HG03039 (cell line): ENCODE measurements around the gene HOXB2.

Source experiments
- ATAC-seq: cut with Tn5 transposase; IDR thresholded peaks from one replicate; pipeline ENCODE4 v1.9.1; 2021; ENCODE audit warnings: mild to moderate bottlenecking, moderate library complexity; ENCODE audit not compliant: unreplicated experiment

Gene HOXB2

GRCh38 chr17:48579471-48579759 is 34.5 kb upstream of the HOXB2 start:
- ATAC-seq: no peak

- no peak for ATAC-seq
Observed at GRCh38 chr17:48578616-48579470, 33.9 kb upstream of the HOXB2 start.

GRCh38 chr17:48577946-48578615 is 33.2 kb upstream of the HOXB2 start, which contains the start of gene HOXB4:
Gene HOXB4, minus strand, starts transcription at chr17:48578350. Its CDS starts 31 bp downstream, at chr17:48578319.
- no peak for ATAC-seq

GRCh38 chr17:48577330-48577945 is 32.5 kb upstream of the HOXB2 start:
- no peak for ATAC-seq

- no peak for ATAC-seq
Observed at GRCh38 chr17:48576479-48577309, 31.8 kb upstream of the HOXB2 start.

DNA sequence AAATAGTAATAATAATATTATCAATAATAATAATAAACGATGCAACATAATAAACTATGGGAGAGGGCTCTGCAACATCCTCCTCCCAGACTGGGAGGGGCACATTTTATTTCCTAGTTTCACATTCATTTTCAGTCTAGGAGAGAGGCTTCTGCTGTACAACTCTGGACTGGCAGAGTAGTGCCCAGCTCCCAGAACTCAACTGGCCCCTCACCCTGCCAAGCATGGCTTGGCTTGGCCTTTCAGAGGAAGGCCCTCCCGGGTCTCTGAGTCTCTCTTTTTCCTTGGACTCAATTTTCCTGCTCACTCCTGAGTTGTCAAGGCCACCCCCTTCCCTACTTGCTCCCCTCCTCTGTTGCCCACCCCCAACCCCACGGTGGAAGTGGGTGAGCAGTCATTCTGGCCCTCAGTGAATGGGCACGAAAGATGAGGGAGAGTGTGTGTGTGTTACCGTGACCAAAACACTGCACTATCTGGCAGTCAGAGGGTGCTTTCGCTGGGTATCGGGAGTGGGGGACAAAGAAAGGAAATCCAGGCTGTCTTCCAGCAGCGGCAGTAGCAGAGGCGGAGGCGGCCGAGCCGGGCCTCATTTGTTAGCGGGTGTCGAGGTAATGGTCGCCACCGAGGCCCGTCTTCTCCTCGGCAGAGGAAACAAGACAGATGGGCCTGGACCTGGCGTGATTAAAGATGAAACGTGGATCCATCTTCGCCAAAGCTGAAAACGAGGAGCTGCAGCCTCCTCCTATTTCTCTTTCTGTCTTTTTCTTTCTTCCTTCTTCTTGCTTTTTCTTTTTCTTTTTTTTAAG is 31.0 kb upstream of the HOXB2 start:
- ATAC-seq: no peak

DNA sequence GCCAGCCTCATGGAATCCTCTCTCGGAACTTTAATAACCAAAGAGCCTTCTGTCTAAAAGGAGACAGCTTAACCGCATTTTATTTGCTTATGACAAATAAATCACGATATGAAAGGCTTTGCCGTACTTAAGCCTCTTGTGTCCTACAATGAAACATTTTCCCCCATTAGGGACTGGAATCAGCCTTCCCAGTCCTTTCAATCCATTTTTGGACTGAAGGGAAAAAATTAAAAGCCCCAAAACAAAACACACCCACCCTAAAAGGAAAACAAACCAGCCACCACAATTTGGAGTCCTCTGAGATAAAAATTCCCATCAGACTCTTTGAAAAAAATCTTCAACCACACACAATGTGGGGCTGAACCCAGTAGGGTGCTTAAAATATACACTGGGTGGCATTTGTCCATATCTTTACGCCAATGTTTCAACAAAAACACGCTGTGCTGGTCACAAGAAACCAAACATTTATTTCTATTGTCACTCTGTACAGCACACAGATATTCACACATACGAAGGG is 30.2 kb upstream of the HOXB2 start:
- no peak for ATAC-seq

DNA sequence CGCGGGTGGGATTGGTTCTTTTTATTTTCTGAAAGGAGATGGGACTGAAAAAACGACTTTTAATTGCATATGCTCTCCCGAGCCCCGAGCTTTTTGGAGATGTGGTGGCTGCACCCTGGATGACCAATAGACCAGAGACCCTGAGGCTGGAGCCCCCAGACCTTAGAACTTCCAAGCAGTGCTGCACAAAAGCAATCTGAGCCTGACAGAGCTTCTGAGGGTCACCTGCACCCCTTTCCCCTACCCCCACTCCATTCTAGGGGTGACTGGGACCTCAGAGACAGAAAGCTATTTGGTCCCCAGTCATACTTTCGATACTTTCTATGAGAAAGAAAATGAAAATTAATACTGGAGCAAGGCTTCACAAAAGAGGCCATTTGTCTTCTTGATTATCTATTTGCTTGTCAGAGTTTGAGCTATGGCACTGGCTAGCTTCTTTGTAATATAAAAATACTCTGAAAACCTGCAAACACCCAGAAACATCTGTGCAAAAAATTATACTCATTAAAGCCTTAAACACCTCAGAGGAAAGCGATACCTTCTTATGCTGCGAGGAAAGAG is 29.7 kb upstream of the HOXB2 start:
- no peak for ATAC-seq

DNA sequence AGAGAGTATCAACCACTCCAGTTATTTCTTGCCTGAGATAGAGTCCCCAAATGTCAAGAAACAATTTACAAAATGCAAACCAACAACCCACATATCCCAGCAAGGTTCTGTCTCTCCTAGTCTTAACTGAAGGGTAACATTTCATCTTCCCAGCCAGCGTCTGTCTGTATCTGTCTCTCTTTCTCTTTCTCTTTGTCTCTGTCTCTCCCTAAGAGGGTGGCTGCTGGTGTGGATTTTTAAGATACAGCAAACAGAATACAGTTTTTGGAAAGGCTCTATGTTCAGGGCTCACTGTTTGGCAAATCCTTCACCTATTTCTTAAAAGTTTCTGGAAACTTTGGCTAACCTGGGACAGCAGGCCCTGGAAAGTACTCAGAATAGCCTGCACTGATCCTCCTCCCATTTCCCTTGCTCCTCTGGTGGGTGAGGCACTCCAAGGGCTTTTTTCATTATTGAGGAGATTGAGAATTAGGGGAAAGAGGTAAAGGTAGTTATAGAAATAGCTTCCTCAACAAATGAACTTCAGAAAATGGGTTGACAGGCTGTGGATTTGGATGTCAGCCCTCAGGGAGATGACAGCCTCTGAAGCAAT is 27.0 kb upstream of the HOXB2 start:
- ATAC-seq: no peak

- no peak for ATAC-seq
Observed at GRCh38 chr17:48571024-48571818, 26.3 kb upstream of the HOXB2 start.

DNA sequence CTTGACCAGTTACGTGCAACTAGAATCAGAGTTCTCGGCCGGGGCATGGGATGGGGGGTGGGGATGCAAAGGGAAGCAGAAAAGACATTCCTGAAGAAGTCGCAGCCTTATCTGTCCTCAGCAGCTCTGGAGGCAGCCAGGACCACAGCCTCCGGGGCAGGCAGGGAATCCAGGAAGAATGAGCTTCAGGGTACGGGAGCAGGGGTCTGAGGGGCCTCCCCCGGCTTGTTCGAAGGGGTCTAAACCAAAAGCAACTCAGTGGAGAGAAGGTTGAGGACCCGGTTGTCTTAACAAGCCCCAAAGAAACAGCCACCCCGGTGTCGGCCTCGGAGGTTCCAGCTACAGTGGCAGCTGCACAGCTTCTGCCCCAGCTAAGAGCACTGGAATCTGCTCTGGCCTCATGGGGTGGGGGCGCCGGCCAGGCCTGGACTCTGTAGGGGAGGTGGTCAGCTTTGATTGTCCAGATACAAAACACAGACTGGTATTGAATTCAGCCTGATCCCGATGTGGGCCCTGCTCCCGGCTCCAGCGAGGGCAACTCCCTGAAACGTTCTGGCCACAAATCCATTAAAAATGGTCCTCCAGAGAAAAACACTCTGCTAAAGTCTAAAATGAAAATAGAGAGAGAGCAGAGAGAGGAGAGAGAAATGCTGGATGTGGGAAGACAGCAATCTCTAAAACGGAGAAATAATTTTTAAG is 25.6 kb upstream of the HOXB2 start:
- no peak for ATAC-seq

GRCh38 chr17:48569674-48570324 is 24.9 kb upstream of the HOXB2 start:
- no peak for ATAC-seq

GRCh38 chr17:48569240-48569582 is 24.3 kb upstream of the HOXB2 start:
- no peak for ATAC-seq

DNA sequence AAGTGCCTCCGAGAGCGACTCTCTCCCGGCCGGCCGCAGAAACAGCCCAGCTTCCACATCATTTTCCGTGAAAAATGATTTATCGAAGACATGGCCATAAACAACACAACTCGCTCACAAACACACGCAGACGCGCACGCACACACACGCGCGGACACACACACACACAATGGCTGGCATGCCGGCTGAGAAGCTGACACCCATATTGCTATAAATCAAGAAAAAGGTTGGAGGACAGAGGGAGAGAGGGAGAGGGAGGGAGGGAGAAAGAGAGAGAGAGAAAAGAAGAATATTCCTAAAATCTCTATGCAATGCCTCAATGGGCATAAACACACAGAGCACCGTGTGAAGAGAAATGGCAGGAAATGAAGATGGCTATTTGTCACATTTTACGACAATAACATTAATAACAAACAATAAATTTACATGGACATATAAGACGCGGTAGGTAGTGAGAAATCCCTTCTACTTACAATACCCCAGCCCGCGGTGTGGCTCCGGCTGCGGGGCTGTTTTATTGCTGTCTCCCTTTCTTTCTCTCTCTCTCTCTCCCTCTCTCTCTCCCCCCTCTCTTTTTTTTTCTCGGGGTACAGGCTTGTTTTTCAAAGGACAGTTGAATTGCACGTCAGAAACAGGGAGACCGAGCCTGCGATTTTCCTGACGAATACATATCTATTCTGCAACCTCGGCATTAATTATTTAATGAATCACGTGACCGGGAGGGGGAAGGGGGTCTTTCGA is 23.8 kb upstream of the HOXB2 start:
- ATAC-seq: no peak

DNA sequence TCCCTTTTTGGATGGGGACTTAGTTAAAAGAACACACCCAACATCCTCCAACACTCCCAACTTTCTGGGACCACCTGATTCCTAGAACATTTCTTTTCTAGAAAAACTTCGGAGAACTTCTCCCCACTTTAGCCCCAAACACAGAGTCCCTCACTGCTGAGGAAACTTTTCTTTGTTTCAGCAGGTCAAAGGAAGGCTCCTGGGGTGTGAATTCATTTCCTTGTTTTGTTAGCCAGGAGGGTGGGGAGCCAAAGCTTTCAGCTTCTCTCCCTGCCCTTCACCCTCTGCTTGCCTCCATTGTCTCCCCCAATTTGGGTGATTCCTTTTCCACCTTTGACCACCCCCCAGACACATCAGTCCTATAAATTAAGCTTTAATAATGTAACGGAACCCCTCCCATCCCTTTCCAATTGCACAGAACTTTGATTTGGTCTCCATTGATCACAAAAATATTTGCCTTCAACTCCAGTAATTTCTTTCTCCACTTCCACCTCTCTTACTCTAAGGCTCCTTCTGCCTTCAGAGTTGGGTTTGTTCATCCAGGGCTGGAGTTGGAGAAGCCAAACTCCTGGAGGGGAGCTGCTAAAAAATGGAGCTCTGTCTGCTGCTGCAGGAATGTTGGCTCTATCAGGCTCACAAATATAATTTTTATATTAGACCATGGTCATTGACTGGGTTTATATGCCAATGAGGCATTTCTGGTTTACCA is 22.9 kb upstream of the HOXB2 start:
- ATAC-seq: no peak

- no peak for ATAC-seq
Observed at GRCh38 chr17:48567209-48567608, 22.3 kb upstream of the HOXB2 start.
